Right kidney (tissue), 1 donor: ENCODE measurements around the gene ERC1.
"Not testable (repeated sequence)": the region's sequence is repeated elsewhere in the genome, so short reads cannot be mapped to it uniquely, and the experiment has no call there.

Experiments
- DNase-seq: peaks from one replicate; pipeline ENCODE4 v3.0.0-alpha.2; 2016

Gene ERC1

DNA sequence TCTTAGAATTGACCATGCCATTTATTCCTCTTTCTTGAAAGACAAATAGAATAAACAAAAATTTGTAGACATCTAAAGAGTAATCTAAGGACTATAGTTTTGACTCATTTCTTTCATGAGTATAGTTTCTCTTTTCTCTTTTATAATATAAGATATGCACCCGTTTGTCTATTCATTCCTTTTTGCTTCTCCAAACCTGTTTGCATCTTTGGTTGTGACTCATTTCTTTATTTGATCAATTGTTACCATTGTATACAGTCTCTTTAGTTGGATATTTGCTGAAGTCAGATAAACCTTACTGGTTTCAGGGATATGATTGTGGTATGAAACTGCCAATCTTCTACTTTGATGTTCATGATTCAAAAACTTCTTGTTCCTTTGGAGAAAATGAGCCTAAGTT is 334.6 kb downstream of the ERC1 start:
- no peak for DNase-seq

DNA sequence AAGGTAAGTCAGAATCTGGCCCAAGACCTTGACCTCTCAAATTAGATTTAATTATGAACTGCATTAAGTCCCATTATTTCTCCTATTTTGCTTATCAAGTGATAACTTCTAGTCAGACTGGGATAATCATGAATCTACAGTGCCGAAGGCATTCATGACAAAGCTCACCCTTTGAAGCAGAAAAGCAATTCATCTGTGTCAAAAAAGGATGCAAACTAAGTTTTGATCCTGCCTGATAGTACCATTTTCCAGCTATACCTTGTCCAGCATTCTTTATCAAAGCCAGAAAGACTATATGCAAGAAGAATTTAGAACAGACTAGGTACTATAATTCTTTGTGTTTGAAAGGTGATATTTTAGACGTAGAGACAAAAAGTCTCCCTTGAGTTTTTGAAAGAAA is 335.2 kb downstream of the ERC1 start:
- no peak for DNase-seq

DNA sequence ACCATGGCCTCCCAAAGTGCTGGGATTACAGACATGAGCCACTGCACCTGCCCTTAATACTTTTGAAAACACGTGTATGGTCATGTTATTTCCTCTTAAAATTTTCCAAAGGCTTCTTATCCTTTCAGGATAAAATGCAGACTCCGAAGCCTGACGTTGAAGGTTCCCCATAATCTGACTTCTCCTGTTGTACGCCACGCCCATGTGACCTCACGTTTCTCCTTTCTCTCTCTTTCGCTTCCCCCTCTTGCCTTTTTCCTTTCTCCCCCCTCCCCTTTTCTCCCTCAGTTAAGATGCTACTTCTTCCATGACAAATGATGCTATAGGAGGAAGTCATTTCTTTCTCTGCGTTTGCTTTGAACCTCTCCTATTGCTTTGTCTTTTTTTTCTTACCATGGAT is 337.4 kb downstream of the ERC1 start:
- DNase-seq, result no peak

DNA sequence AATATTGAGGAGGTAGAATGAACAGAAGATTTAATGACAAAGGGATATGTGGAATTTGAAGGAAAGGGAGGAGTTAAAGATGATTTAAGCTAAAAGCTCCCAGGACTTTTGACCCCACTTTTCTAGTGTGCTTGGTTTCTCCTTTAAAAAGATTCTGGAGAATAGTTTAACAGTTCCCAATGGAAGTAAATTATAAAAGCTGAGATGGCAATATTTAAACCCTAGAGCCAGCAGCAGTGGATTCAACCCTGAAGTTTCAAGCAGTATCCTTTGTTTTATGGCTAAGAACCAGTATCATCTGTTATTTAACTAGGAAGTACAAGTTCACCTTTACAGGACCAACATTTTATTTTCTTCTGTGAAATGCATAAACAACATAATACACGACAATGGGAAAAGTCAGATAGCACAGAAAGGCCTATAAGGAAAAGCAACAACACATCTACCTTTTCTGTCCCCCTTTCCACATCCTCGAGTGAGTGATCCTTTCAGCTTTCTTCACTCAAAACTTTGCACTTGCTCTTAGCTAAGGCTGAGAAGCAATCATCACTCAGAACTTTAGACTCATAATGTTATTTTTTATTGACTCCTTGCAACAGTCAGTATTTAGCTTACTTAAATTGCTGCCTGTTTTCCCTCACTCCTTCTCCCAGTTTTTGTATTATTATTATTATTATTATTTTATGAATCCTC is 338.9 kb downstream of the ERC1 start:
- no peak for DNase-seq

DNA sequence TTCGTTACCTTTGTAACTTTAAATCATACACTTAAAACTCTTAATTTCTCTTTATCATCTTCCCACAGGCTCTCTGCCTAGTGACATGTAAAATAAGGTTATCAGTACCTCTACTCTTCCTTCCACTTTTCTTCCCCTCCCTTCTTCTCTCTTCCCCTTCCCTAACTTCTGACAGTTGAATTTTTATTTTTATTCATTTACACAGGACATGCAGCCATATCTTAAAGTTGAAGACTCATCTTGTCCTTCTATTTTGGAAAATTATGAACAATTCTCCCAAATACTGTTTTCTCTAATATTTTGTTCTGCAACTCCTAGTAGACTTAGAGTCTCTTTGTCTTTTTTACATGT is 339.4 kb downstream of the ERC1 start:
- no peak for DNase-seq

DNA sequence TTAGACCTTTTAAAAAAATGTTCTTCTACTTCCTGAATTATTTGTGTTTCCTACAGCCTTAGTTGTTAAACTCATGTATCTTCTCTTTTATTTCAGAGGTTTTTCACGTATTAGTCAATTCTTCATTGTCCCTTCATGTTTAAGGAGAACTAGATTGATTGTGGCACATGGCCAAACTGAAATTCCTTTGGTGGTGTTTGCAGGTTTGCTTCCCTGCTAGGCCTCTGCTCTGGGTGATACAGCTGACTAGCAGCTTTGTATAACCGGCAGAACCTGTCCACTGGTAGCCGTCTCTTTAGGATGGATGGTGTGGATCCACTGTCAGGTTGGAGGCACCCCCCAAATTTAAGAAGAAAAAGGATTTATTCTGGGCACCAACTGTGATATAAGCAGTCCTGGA is 341.3 kb downstream of the ERC1 start:
- no peak for DNase-seq

DNA sequence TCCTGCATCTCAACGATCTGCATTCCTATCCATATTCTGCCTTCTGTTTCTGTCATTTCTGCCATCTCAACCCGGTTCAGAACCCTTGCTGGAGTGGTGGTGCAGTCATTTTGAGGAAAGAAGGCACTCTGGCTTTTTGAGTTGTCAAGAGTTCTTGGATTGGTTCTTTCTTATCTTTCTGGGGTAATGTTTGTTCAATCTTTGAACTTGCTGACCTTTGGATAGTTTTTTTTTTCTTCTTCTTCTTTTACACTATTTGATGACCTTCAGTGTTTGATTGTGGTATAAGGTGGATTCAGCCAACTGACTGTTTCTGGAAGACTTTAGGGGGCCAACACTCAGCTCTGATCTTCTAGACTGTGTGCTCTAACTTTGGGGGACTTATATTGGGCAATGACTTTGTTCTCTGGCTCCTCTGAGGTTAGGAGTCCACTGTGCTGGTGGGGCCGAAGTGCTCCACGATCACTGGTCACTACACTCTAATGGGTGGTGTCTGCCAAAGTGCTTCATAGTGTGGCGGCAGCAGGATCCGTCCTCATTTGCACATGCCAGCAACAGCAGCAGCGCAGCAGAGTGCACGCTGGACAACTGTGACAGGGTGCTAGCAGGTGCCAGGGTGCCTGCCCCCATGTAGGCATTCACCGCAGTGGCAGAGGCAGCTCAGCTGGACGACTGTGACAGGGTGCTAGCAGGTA is 347.6 kb downstream of the ERC1 start:
- DNase-seq, result no peak

DNA sequence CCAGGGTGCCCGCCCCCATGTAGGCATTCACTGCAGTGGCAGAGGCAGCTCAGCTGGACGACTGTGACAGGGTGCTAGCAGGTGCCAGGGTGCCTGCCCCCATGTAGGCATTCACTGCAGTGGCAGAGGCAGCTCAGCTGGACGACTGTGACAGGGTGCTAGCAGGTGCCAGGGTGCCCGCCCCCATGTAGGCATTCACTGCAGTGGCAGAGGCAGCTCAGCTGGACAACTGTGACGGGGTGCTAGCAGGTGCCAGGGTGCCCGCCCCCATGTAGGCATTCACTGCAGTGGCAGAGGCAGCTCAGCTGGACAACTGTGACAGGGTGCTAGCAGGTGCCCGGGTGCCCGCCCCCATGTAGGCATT is 348.1 kb downstream of the ERC1 start:
- DNase-seq, result not testable (repeated sequence)

DNA sequence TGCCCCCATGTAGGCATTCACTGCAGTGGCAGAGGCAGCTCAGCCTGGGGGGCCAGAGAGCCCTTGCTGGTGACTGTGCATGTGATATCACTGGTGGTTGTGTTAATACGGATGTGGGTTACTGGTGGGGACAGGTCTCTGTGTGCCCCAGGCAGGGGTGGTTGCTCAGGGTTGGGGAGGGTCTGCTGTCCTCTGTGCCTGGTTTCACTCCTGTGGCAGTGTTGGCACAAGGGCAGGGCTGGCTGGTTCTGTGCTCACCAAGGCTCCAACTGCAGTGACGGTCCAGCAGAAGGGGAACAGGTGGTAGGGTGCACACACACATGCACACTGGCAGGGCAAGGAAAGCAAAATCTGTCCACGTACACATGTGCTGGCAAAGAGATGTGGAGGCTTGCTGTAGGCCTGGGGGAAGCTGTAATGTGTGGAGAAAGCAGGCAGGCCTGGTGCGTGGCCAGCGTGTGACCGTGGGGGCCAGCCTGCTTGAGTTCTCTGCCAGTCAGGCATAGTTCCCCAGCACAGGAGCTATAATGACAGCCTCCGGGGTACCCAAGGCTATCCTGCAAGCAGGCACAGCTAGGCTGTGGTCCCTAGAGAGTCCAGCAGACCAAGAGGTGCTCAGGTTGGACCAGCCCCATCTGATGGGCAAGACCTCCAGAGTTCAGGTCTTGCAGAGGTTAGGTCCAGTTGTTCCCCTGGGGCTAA is 348.7 kb downstream of the ERC1 start:
- no peak for DNase-seq

DNA sequence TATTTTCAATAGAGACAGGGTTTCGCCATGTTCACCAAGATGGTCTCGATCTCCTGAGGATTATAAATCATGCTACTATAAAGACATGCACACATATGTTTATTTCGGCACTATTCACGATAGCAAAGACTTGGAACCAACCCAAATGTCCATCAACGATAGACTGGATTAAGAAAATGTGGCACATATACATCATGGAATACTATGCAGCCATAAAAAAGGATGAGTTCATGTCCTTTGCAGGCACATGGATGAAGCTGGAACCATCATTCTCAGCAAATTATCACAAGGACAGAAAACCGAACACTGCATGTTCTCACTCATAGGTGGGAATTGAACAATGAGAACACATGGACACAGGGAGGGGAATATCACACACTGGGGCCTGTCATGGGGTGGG is 350.2 kb downstream of the ERC1 start:
- DNase-seq, result not testable (repeated sequence)

DNA sequence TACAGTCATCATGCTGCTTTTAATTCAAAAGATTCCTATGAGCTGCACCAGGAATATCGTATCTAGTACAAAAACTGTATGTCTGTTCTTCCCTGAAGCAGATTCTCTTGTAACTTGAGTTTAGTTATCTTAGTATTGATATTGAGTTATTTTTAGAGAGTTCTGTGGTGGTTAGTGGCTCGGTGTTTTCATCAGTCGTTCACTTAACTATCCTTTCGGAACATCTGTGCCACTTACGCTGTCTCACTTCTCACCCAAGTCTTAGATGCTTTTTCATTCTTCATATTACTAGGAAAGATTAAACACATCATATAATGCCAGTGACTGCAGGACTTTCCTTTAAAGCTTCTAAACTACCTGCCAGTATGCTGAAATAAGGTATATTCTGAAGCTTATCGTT is 352.4 kb downstream of the ERC1 start:
- no peak for DNase-seq

DNA sequence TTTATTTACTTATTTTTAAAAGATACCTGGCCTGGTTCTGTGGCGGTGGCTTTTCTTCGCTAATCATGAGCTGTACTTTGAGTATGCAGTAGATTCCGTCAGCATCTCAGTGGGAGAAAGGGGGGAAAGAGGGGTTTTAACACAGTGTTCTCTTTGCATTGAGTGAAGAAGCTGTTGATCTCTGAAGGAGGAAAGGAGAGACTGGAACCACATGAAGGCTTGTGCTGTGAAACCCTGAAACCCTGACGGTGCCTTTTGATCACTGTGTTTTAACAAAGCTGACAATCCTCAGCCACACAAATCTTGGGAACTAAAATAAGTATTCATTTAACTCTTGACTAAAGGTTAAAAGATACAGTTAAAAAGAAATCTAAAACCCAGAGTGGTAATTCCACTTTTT is 353.2 kb downstream of the ERC1 start:
- no peak for DNase-seq

DNA sequence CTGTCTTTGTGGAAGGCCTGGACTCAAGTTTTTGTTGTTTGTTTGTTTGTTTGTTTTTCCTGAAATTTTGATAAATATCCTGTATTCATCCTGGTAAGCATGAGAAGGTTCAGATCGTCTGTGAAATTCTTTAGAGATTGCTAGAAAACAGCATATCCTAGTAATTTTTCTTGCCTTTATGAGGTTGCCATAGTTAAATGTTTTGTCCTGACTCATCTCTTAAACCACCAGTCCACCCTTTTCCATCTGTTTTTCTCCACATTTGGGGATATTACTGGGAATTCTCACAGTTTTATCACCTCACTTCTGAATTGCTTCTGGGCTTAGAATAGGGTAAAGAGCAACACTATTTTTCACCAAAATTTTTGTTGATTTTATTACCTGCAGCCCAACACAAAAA is 355.1 kb downstream of the ERC1 start:
- DNase-seq, result no peak

DNA sequence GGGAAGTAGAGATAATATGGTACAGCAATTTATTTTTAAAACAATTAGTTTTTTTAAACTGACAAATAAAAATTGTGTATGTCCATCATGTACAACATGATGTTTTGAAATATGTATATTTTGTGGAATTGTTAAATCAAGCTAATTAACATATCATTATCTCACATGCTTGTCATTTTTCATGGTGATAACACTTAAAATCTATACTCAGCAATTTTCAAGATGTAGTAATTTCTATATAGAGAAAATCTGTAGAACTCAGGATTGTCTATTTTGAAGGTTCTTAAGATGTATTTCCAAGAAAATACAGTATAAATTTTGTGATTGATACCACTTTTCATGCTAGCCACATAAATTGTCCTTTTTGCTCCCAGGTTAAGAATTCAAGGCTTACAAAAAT is 356.3 kb downstream of the ERC1 start:
- DNase-seq, result no peak

DNA sequence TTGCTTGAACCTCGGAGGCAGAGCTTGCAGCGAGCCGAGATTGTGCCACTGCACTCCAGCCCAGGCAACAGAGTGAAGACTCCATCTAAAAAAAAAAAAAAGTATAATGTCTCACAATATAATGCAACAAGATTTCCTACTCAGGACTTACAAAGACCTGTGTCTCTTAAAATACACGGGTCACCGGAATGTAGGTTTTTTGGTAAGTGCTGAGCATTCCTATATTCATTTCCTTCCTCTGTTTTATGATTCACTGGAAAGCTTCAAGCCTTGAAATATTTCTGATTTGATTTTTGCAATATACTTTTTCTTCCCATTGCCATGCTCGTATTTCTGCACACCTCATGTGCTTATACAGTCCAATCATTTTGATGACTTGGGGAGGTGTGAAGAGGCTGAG is 357.6 kb downstream of the ERC1 start:
- DNase-seq, result no peak

DNA sequence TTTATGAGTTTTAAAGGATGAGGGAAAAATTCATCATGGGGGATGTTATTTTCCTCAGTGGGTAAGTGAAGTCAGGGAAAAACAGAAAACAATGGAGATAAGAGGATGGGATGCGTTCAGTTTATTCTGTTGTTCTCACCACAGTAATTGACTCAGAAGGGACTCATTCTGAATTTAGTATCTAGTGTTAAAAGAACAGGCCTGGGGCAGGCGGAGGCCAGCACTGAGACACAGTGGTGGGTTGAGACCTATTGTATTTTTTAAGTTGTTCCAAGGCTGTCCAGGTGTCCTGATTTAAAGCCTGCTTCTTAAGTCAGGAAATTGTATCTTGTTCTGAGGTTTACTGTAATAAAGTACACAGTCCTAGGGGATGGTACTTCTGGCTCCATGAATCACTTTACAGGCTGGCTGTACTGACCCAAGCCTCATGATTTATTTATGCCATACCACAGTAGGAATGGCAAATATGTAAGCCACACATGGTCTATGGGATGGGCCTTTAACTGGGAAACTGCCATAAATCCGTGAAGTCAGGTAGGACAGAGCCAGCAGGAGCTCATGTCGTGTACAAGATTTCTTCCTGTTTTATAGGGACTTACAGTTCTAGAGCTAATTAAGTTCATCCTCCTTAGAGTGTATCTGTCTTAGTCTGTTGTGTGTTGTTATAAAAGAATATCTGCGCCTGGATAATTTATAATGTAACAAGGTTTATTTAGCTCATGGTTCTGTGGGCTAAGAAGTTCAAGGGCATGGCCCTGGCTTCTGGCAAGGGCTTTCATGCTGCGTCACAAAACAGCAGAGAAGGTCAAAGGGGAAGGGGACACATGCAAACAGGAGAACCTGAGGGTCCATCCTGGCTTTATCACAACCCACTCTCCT is 359.3 kb downstream of the ERC1 start:
- DNase-seq, result no peak

DNA sequence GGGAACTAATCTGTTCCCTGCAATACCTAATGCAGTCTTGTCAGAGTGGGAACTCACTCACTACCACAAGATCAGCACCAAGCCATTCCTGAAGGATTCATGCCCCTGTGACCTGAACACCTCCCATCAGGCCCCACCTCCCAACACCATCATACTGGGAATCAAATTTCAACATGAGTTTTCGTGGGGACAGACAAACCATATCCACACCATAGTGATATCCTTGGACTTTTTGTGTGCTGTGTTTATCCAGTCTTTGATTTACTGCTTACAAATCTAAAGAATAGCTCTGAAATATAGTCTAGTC is 359.9 kb downstream of the ERC1 start:
- no peak for DNase-seq

DNA sequence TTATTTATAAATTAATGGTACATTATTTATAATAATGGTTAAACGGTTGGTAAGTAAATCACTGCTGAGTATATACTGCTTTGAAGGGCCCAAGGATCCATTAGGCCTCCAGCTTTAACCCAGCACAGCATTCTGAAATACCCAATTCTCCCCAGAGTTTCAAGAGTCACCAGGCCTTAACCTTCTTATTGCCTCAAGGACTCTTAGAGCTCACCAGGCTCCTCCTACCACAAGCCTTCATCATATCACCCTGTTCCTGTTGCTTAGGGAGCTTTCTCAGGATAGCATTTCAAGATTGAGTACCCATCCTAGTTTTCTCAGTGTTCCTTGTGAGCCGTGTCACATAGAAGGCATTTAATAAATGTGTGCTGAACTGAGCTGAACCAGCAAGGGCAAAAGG is 360.9 kb downstream of the ERC1 start:
- no peak for DNase-seq

DNA sequence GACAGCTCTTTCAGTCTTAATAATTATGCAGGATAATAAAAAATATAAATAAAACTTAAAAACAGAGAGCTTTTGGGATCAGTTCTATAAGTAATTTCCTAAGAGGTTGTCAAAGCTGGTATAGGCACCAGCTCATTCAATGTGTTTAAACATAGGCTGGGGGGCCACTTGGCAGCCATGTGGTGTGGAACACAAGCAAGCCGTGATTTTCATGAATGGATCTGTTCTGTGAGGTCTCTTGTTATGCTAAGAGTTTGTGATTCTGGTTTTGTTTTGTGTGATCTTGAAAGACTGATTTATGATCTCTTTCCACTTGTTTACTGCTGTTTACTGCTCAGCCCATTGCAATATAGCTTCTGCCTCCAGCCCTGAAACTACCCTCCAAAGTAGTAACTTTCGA is 362.4 kb downstream of the ERC1 start:
- no peak for DNase-seq

DNA sequence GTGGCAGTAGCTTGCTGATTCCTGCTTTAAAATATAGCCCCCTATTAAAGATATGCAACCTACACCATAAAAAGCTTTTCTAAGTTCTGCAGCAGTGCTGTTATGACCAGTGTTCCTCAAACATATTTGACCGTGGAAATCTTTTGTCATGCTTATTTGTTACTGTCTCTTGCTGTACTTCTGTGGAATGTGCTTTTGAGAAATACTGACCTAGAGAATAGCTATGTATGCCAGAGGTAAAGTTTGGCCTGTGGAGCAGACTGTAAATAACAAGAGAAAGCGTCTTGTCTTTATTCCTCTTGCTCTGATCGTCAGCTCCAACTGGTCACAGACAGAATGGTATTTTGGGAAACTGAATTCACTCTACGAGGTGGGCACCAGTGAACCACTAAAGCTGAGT is 364.4 kb downstream of the ERC1 start:
- no peak for DNase-seq

DNA sequence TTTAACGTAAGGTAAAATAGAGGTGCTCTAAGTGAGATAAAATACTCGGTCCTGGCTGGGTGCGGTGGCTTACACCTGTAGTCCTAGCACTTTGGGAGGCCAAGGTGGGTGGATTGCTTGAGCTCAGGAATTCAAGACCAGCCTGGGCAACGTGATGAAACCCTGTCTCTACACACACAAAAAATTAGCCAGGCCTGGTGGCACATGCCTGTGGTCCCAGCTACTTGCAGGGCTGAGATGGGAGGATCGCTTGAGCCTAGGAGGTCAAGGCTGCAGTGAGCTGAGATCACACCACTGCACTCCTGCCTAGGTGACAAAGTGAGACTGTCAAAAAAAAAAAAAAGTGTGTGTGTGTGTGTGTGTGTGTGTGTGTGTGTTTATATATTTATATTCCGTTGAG is 364.8 kb downstream of the ERC1 start:
- not testable (repeated sequence) for DNase-seq

DNA sequence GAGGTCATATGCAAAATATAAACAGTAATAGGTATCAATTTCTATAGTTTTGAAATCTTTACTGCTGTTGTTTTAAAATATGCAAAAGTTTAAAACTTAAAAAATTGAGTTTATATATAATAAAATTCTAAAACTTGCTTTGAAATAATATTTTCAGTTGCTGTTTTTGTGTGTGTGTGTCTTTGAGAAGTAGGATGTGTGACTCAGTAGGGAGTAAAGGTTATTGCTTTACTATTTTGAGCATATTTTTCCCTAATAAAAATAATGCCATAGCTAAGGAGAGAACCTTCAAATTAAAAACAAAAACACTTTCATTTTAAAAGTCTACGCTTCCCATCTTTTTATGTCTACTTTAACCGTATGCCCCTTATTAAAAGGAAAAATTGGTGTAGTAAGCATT is 365.3 kb downstream of the ERC1 start:
- DNase-seq, result no peak

DNA sequence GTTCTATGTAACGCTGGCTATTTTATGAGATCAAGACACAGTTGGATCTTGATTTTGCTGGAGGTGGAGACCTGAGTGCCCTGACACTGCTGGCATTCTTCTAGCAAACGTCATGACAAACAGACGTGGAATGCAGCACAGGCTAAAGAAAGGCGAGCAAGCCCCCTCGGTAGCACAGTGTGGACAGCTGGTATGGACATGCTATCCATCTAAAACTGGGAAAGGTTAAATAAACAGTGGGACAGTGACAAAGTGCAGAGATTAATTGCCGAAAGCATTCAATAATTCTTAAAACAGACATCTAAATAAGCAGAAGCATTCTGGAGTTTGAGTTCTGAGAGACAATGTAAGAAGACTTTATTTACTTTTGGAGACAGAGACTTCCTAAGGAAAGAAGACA is 366.1 kb downstream of the ERC1 start:
- DNase-seq, result no peak
